HEK293 (cell line): ENCODE results near the gene TMEM208.

ENCODE experiments used
- MEIS1 ChIP-seq: sonication (generic); formaldehyde crosslinking; IDR thresholded peaks from 2 replicates; pipeline ENCODE4 v1.8.1; 2022; ENCODE audit warnings: missing genetic modification reagents, mild to moderate bottlenecking, borderline replicate concordance
- OSR2 ChIP-seq: fragments of 450-650 bp; formaldehyde crosslinking; IDR thresholded peaks from 2 replicates; pipeline ENCODE4 v1.5.1; 2016; ENCODE audit warnings: missing biosample characterization, missing genetic modification characterization
- ZBTB7A ChIP-seq: fragments of 450-650 bp; formaldehyde crosslinking; IDR thresholded peaks from 2 replicates; pipeline ENCODE4 v1.5.1; 2016; ENCODE audit warnings: low read depth, missing biosample characterization, missing genetic modification characterization
- ZFP69B ChIP-seq: fragments of 450-650 bp; formaldehyde crosslinking; IDR thresholded peaks from 2 replicates; pipeline ENCODE4 v1.5.1; 2016; ENCODE audit warnings: missing biosample characterization, missing genetic modification characterization
- ZNF138 ChIP-seq: fragments of 450-650 bp; formaldehyde crosslinking; IDR thresholded peaks from 2 replicates; pipeline ENCODE4 v1.5.1; 2016; ENCODE audit warnings: missing biosample characterization, missing genetic modification characterization, borderline replicate concordance
- ZNF184 ChIP-seq: fragments of 450-650 bp; IDR thresholded peaks from 2 replicates; pipeline ENCODE4 v1.5.1; 2018; ENCODE audit warnings: missing biosample characterization, mild to moderate bottlenecking, missing genetic modification characterization
- ZNF248 ChIP-seq: fragments of 450-650 bp; formaldehyde crosslinking; IDR thresholded peaks from 2 replicates; pipeline ENCODE4 v1.5.1; 2017; ENCODE audit warnings: missing biosample characterization, missing genetic modification characterization
- ZNF274 ChIP-seq, 2 experiments: fragments of 200-500 bp in 1 of 2; fragments of 450-650 bp in 1 of 2; sonication (Bioruptor generic) in 1 of 2; formaldehyde crosslinking in 1 of 2; IDR thresholded peaks; 2 replicates each; pipeline versions ENCODE4 v1.5.1 to v1.6.1; 2014 to 2016; ENCODE audit warnings: borderline replicate concordance in 1 of 2, inconsistent platforms in 1 of 2, low read length in 1 of 2, missing biosample characterization in 1 of 2, missing genetic modification characterization in 1 of 2
- ZNF302 ChIP-seq: fragments of 450-650 bp; formaldehyde crosslinking; IDR thresholded peaks from 2 replicates; pipeline ENCODE4 v1.5.1; 2016; ENCODE audit warnings: missing biosample characterization, missing genetic modification characterization, low read depth
- ZNF366 ChIP-seq: fragments of 450-650 bp; formaldehyde crosslinking; conservative IDR thresholded peaks from 2 replicates; pipeline ENCODE4 v1.5.1; 2016; ENCODE audit warnings: missing biosample characterization, missing genetic modification characterization
- ZNF48 ChIP-seq: fragments of 450-650 bp; formaldehyde crosslinking; IDR thresholded peaks from 2 replicates; pipeline ENCODE4 v1.5.1; 2016; ENCODE audit warnings: missing biosample characterization, missing genetic modification characterization
- ZNF501 ChIP-seq: fragments of 450-650 bp; formaldehyde crosslinking; IDR thresholded peaks from 2 replicates; pipeline ENCODE4 v1.5.1; 2016; ENCODE audit warnings: missing biosample characterization, missing genetic modification characterization
- ZNF510 ChIP-seq: fragments of 450-650 bp; formaldehyde crosslinking; IDR thresholded peaks from 2 replicates; pipeline ENCODE4 v1.5.1; 2018; ENCODE audit warnings: mild to moderate bottlenecking, missing genetic modification characterization, missing biosample characterization; ENCODE audit not compliant: insufficient replicate concordance
- ZNF629 ChIP-seq: fragments of 450-650 bp; formaldehyde crosslinking; IDR thresholded peaks from 2 replicates; pipeline ENCODE4 v1.5.1; 2017; ENCODE audit warnings: missing biosample characterization, missing genetic modification characterization
- ZNF701 ChIP-seq: fragments of 450-650 bp; formaldehyde crosslinking; IDR thresholded peaks from 2 replicates; pipeline ENCODE4 v1.5.1; 2016; ENCODE audit warnings: missing biosample characterization, missing genetic modification characterization
- ZNF776 ChIP-seq: fragments of 450-650 bp; formaldehyde crosslinking; IDR thresholded peaks from 2 replicates; pipeline ENCODE4 v1.5.0; 2017; ENCODE audit warnings: missing biosample characterization, missing genetic modification characterization, borderline replicate concordance
- ZXDB ChIP-seq: fragments of 450-650 bp; formaldehyde crosslinking; IDR thresholded peaks from 2 replicates; pipeline ENCODE4 v1.5.1; 2016; ENCODE audit warnings: missing biosample characterization, missing genetic modification characterization
- TF ChIP-seq, protein P1 (sequence below): fragments of 450-650 bp; IDR thresholded peaks from 2 replicates; pipeline ENCODE4 v1.5.1; 2018; ENCODE audit warnings: missing biosample characterization, missing genetic modification characterization
- TF ChIP-seq, protein P2 (sequence below): fragments of 450-650 bp; formaldehyde crosslinking; IDR thresholded peaks from 2 replicates; pipeline ENCODE4 v1.5.1; 2016; ENCODE audit warnings: missing biosample characterization, missing genetic modification characterization
- TF ChIP-seq, protein P3 (sequence below): fragments of 450-650 bp; formaldehyde crosslinking; IDR thresholded peaks from 2 replicates; pipeline ENCODE4 v1.5.1; 2017; ENCODE audit warnings: missing biosample characterization, missing genetic modification characterization
- TF ChIP-seq, protein P4 (sequence below): fragments of 450-650 bp; formaldehyde crosslinking; IDR thresholded peaks from 2 replicates; pipeline ENCODE4 v1.5.1; 2016; ENCODE audit warnings: missing biosample characterization, missing genetic modification characterization, borderline replicate concordance
- TF ChIP-seq, protein P5 (sequence below): sonication (generic); formaldehyde crosslinking; IDR thresholded peaks from 2 replicates; pipeline ENCODE4 v1.8.1; 2022; ENCODE audit warnings: mild to moderate bottlenecking, moderate library complexity, missing genetic modification reagents
- TF ChIP-seq, protein P6 (sequence below): fragments of 450-650 bp; formaldehyde crosslinking; IDR thresholded peaks from 2 replicates; pipeline ENCODE4 v1.5.1; 2017; ENCODE audit warnings: missing biosample characterization, missing genetic modification characterization
- TF ChIP-seq, protein P7 (sequence below): fragments of 450-650 bp; formaldehyde crosslinking; IDR thresholded peaks from 2 replicates; pipeline ENCODE4; 2016; ENCODE audit warnings: missing biosample characterization, missing genetic modification characterization

Gene TMEM208

DNA sequence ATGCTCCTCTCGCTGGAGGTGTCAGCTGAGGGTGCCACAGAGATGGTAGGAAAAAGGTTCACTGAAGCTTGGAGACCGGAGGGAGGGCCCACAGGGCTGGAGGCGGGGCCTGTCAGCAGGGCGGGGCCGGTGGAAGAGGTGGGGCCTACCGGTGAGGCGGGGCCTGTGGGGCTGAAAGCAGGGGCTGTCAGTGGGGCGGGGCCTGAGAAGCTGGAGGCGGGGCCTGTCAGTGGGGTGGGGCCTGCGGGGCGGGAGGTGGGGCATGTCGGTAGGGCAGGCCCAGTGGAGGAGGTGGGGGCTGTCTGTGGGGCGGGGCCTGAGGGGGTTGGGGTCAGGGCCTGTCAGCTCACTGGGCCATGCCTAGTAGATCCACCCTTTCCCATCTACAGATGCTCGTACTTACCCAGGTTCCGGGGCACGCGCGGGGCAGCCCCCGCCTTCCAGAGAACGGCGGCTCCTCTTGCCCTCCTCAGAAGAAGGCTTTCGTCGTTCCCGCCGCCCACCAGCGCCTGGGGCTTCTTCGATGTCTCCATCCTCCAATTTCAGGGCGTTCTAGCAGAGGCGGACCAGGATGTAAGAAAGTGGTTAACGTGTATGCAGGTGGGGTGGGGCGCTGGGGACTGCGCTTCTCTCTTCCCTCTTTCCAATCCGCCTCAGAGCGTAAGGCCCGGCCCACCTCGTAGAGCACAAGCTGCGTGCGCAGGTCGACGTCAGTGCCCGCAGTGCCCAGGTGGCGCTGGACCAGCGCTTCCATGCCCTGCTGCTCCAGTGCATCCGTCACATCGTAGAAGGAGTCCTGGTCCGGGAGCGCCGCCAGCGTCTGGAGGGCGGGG lies 9.8 kb downstream of the TMEM208 start (continued):
- TF ChIP-seq, protein P1, sequence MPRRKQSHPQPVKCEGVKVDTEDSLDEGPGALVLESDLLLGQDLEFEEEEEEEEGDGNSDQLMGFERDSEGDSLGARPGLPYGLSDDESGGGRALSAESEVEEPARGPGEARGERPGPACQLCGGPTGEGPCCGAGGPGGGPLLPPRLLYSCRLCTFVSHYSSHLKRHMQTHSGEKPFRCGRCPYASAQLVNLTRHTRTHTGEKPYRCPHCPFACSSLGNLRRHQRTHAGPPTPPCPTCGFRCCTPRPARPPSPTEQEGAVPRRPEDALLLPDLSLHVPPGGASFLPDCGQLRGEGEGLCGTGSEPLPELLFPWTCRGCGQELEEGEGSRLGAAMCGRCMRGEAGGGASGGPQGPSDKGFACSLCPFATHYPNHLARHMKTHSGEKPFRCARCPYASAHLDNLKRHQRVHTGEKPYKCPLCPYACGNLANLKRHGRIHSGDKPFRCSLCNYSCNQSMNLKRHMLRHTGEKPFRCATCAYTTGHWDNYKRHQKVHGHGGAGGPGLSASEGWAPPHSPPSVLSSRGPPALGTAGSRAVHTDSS (tag by site-specific recombination), result no peak
- no peak for TF ChIP-seq OSR2 (tag by site-specific recombination)
- no peak for TF ChIP-seq ZNF629 (tag by site-specific recombination)
- no peak for TF ChIP-seq ZNF48 (tag by site-specific recombination)
- TF ChIP-seq ZNF510 (tag by site-specific recombination), result no peak
- no peak for TF ChIP-seq ZNF701 (tag by site-specific recombination)
- TF ChIP-seq, protein P2, sequence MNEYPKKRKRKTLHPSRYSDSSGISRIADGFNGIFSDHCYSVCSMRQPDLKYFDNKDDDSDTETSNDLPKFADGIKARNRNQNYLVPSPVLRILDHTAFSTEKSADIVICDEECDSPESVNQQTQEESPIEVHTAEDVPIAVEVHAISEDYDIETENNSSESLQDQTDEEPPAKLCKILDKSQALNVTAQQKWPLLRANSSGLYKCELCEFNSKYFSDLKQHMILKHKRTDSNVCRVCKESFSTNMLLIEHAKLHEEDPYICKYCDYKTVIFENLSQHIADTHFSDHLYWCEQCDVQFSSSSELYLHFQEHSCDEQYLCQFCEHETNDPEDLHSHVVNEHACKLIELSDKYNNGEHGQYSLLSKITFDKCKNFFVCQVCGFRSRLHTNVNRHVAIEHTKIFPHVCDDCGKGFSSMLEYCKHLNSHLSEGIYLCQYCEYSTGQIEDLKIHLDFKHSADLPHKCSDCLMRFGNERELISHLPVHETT, result no peak
- TF ChIP-seq ZNF366 (tag by site-specific recombination), result 0 out of 2 replicates have a peak, but pooled peaks have one; percentile 21
- TF ChIP-seq, protein P3, sequence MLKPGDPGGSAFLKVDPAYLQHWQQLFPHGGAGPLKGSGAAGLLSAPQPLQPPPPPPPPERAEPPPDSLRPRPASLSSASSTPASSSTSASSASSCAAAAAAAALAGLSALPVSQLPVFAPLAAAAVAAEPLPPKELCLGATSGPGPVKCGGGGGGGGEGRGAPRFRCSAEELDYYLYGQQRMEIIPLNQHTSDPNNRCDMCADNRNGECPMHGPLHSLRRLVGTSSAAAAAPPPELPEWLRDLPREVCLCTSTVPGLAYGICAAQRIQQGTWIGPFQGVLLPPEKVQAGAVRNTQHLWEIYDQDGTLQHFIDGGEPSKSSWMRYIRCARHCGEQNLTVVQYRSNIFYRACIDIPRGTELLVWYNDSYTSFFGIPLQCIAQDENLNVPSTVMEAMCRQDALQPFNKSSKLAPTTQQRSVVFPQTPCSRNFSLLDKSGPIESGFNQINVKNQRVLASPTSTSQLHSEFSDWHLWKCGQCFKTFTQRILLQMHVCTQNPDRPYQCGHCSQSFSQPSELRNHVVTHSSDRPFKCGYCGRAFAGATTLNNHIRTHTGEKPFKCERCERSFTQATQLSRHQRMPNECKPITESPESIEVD, result no peak
- no peak for TF ChIP-seq ZNF274 (IDR thresholded peaks at IDR 0.05; ENCODE audit: low read length)
- no peak for TF ChIP-seq ZNF274 (tag by site-specific recombination; IDR thresholded peaks at IDR 0.05; ENCODE audit: borderline replicate concordance)
- TF ChIP-seq ZNF138, result no peak
- no peak for TF ChIP-seq ZBTB7A (tag by site-specific recombination)
- TF ChIP-seq, protein P4, sequence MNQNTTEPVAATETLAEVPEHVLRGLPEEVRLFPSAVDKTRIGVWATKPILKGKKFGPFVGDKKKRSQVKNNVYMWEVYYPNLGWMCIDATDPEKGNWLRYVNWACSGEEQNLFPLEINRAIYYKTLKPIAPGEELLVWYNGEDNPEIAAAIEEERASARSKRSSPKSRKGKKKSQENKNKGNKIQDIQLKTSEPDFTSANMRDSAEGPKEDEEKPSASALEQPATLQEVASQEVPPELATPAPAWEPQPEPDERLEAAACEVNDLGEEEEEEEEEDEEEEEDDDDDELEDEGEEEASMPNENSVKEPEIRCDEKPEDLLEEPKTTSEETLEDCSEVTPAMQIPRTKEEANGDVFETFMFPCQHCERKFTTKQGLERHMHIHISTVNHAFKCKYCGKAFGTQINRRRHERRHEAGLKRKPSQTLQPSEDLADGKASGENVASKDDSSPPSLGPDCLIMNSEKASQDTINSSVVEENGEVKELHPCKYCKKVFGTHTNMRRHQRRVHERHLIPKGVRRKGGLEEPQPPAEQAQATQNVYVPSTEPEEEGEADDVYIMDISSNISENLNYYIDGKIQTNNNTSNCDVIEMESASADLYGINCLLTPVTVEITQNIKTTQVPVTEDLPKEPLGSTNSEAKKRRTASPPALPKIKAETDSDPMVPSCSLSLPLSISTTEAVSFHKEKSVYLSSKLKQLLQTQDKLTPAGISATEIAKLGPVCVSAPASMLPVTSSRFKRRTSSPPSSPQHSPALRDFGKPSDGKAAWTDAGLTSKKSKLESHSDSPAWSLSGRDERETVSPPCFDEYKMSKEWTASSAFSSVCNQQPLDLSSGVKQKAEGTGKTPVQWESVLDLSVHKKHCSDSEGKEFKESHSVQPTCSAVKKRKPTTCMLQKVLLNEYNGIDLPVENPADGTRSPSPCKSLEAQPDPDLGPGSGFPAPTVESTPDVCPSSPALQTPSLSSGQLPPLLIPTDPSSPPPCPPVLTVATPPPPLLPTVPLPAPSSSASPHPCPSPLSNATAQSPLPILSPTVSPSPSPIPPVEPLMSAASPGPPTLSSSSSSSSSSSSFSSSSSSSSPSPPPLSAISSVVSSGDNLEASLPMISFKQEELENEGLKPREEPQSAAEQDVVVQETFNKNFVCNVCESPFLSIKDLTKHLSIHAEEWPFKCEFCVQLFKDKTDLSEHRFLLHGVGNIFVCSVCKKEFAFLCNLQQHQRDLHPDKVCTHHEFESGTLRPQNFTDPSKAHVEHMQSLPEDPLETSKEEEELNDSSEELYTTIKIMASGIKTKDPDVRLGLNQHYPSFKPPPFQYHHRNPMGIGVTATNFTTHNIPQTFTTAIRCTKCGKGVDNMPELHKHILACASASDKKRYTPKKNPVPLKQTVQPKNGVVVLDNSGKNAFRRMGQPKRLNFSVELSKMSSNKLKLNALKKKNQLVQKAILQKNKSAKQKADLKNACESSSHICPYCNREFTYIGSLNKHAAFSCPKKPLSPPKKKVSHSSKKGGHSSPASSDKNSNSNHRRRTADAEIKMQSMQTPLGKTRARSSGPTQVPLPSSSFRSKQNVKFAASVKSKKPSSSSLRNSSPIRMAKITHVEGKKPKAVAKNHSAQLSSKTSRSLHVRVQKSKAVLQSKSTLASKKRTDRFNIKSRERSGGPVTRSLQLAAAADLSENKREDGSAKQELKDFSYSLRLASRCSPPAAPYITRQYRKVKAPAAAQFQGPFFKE, result no peak
- TF ChIP-seq ZNF501 (tag by site-specific recombination), result no peak
- peak; percentile 45 for TF ChIP-seq ZXDB (tag by site-specific recombination)
- TF ChIP-seq, protein P5, sequence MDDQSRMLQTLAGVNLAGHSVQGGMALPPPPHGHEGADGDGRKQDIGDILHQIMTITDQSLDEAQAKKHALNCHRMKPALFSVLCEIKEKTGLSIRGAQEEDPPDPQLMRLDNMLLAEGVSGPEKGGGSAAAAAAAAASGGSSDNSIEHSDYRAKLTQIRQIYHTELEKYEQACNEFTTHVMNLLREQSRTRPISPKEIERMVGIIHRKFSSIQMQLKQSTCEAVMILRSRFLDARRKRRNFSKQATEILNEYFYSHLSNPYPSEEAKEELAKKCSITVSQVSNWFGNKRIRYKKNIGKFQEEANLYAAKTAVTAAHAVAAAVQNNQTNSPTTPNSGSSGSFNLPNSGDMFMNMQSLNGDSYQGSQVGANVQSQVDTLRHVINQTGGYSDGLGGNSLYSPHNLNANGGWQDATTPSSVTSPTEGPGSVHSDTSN (CRISPR knock-in tag), result no peak
- TF ChIP-seq, protein P6, sequence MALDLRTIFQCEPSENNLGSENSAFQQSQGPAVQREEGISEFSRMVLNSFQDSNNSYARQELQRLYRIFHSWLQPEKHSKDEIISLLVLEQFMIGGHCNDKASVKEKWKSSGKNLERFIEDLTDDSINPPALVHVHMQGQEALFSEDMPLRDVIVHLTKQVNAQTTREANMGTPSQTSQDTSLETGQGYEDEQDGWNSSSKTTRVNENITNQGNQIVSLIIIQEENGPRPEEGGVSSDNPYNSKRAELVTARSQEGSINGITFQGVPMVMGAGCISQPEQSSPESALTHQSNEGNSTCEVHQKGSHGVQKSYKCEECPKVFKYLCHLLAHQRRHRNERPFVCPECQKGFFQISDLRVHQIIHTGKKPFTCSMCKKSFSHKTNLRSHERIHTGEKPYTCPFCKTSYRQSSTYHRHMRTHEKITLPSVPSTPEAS (tag by site-specific recombination), result no peak
- no peak for TF ChIP-seq ZNF302 (tag by site-specific recombination)
- TF ChIP-seq ZFP69B (tag by site-specific recombination), result peak; percentile 82
- no peak for TF ChIP-seq ZNF776 (tag by site-specific recombination)
- TF ChIP-seq ZNF248 (tag by site-specific recombination), result no peak
- TF ChIP-seq, protein P7, sequence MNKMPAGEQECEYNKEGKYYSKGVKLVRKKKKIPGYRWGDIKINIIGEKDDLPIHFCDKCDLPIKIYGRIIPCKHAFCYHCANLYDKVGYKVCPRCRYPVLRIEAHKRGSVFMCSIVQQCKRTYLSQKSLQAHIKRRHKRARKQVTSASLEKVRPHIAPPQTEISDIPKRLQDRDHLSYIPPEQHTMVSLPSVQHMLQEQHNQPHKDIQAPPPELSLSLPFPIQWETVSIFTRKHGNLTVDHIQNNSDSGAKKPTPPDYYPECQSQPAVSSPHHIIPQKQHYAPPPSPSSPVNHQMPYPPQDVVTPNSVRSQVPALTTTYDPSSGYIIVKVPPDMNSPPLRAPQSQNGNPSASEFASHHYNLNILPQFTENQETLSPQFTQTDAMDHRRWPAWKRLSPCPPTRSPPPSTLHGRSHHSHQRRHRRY (tag by site-specific recombination), result no peak
- TF ChIP-seq ZNF184, result no peak
- no peak for TF ChIP-seq MEIS1 (CRISPR knock-in tag)
